ENCODE measurements around the gene PLEKHG5. TPM values are rescaled to one million over a fixed set of nuclear protein-coding genes. Genes with fewer than 3 reads are reported as not detected.
"Not testable (repeated sequence)": the region's sequence is repeated elsewhere in the genome, so short reads cannot be mapped to it uniquely, and the experiment has no call there.

Gene PLEKHG5
- total RNA-seq, 2 experiments from 2014 or later: 1.3 to 1.8 TPM

- H3K27ac Mint-ChIP-seq: no peak overlapping the region
- peaks cover 24% of the 10 kb centered on the region for H3K27me3 Mint-ChIP-seq
- no peaks in the 10 kb centered on the region for H3K9me3 Mint-ChIP-seq
- ChIA-PET POLR2A (no interaction called here), CTCF (interaction anchor here (0.7 to 6.3 kb wide), 5 partner anchors 8 to 146 kb away, joined by 3 to 33 read pairs (median 3); partner anchors contain the start of gene PLEKHG5)
- no peaks in the 10 kb centered on the region for H3K36me3 Mint-ChIP-seq (ENCODE audit: low read depth)
- H3K4me1 Mint-ChIP-seq: peaks cover 8% of the 10 kb centered on the region
- no peak overlapping the region for H3K4me3 Mint-ChIP-seq
- DNase-seq: no peak
Measured at GRCh38 chr1:6498576-6499111, 7.2 kb upstream of the PLEKHG5 start.

- Mint-ChIP-seq H3K36me3 (ENCODE audit: low read depth) (no peaks in the 10 kb centered on the region), H3K27me3 (peaks cover 24% of the 10 kb centered on the region), H3K4me1 (peaks cover 12% of the 10 kb centered on the region), H3K27ac (peak overlapping the region; percentile 13), H3K9me3 (no peaks in the 10 kb centered on the region), H3K4me3 (peak overlapping the region; percentile 68)
- no peak for DNase-seq
- CTCF ChIA-PET: interaction anchor here (0.7 to 6.3 kb wide), 3 partner anchors 8 to 23 kb away, joined by 3 to 33 read pairs (median 3); partner anchors contain the start of gene PLEKHG5
- POLR2A ChIA-PET: no interaction called here
Measured at GRCh38 chr1:6497867-6498575, 6.6 kb upstream of the PLEKHG5 start.

GRCh38 chr1:6497215-6497866 lies 5.9 kb upstream of the PLEKHG5 start:
- peak overlapping the region; percentile 68 for H3K4me3 Mint-ChIP-seq
- H3K27ac Mint-ChIP-seq: no peak overlapping the region
- DNase-seq: peak; percentile 58
- H3K27me3 Mint-ChIP-seq: peaks cover 24% of the 10 kb centered on the region
- H3K4me1 Mint-ChIP-seq: peaks cover 15% of the 10 kb centered on the region
- ChIA-PET CTCF (no interaction called here), POLR2A (no interaction called here)
- no peaks in the 10 kb centered on the region for H3K9me3 Mint-ChIP-seq
- H3K36me3 Mint-ChIP-seq (ENCODE audit: low read depth): no peaks in the 10 kb centered on the region

GRCh38 chr1:6496890-6497214 lies 5.4 kb upstream of the PLEKHG5 start:
- Mint-ChIP-seq H3K4me1 (peaks cover 15% of the 10 kb centered on the region), H3K9me3 (no peaks in the 10 kb centered on the region), H3K27me3 (peaks cover 24% of the 10 kb centered on the region), H3K27ac (no peak overlapping the region), H3K4me3 (peak overlapping the region; percentile 36), H3K36me3 (ENCODE audit: low read depth) (no peaks in the 10 kb centered on the region)
- no peak for DNase-seq
- CTCF ChIA-PET: no interaction called here
- POLR2A ChIA-PET: no interaction called here

GRCh38 chr1:6496365-6496721 lies 4.9 kb upstream of the PLEKHG5 start:
- no peak for DNase-seq
- no peaks in the 10 kb centered on the region for H3K36me3 Mint-ChIP-seq (ENCODE audit: low read depth)
- POLR2A ChIA-PET: no interaction called here
- no peaks in the 10 kb centered on the region for H3K9me3 Mint-ChIP-seq
- peaks cover 23% of the 10 kb centered on the region for H3K27me3 Mint-ChIP-seq
- H3K27ac Mint-ChIP-seq: no peak overlapping the region
- CTCF ChIA-PET: no interaction called here
- peak overlapping the region; percentile 36 for H3K4me3 Mint-ChIP-seq
- peaks cover 20% of the 10 kb centered on the region for H3K4me1 Mint-ChIP-seq

- H3K4me1 Mint-ChIP-seq: peaks cover 24% of the 10 kb centered on the region
- CTCF ChIA-PET: interaction anchor here (0.8 kb wide), 1 partner anchor 206 kb away, joined by 3 read pairs; the partner anchor contains the start of gene DNAJC11
- DNase-seq: no peak
- POLR2A ChIA-PET: no interaction called here
- H3K4me3 Mint-ChIP-seq: no peak overlapping the region
- H3K27ac Mint-ChIP-seq: no peak overlapping the region
- peaks cover 20% of the 10 kb centered on the region for H3K27me3 Mint-ChIP-seq
- H3K9me3 Mint-ChIP-seq: no peaks in the 10 kb centered on the region
- H3K36me3 Mint-ChIP-seq (ENCODE audit: low read depth): no peaks in the 10 kb centered on the region
Measured at GRCh38 chr1:6495540-6496364, 4.3 kb upstream of the PLEKHG5 start.

- no peaks in the 10 kb centered on the region for H3K36me3 Mint-ChIP-seq (ENCODE audit: low read depth)
- POLR2A ChIA-PET: no interaction called here
Measured at GRCh38 chr1:6495041-6495441, 3.6 kb upstream of the PLEKHG5 start.

GRCh38 chr1:6494627-6495026 lies 3.2 kb upstream of the PLEKHG5 start:
- ChIA-PET CTCF (no interaction called here), POLR2A (no interaction called here)
- no peak overlapping the region for H3K27ac Mint-ChIP-seq
- H3K9me3 Mint-ChIP-seq: no peaks in the 10 kb centered on the region
- H3K27me3 Mint-ChIP-seq: peaks cover 20% of the 10 kb centered on the region
- peaks cover 24% of the 10 kb centered on the region for H3K4me1 Mint-ChIP-seq
- DNase-seq: no peak
- no peaks in the 10 kb centered on the region for H3K36me3 Mint-ChIP-seq (ENCODE audit: low read depth)
- no peak overlapping the region for H3K4me3 Mint-ChIP-seq

More at GRCh38 chr1:6495041-6495441, 3.6 kb upstream of the PLEKHG5 start:
- Mint-ChIP-seq H3K9me3 (no peaks in the 10 kb centered on the region), H3K4me1 (peaks cover 24% of the 10 kb centered on the region), H3K4me3 (no peak overlapping the region), H3K27me3 (peaks cover 20% of the 10 kb centered on the region), H3K27ac (no peak overlapping the region)
- DNase-seq: no peak
- CTCF ChIA-PET: no interaction called here

GRCh38 chr1:6493834-6494223 lies 2.4 kb upstream of the PLEKHG5 start:
- H3K27ac Mint-ChIP-seq: not testable (repeated sequence)
- CTCF ChIA-PET: interaction anchor here (0.6 to 1.7 kb wide), 2 partner anchors 61 to 210 kb away, joined by 3 to 5 read pairs; partner anchors contain the start of genes NOL9 and TAS1R1
- H3K27me3 Mint-ChIP-seq: peaks cover 20% of the 10 kb centered on the region

GRCh38 chr1:6491966-6492365 lies 499 bp upstream of the PLEKHG5 start:
- Mint-ChIP-seq H3K9me3 (no peaks in the 10 kb centered on the region), H3K27ac (no peak overlapping the region), H3K4me3 (peak overlapping the region; percentile 75), H3K36me3 (ENCODE audit: low read depth) (no peaks in the 10 kb centered on the region), H3K27me3 (peaks cover 14% of the 10 kb centered on the region), H3K4me1 (peaks cover 17% of the 10 kb centered on the region)
- no peak for DNase-seq
- ChIA-PET POLR2A (no interaction called here), CTCF (interaction anchor here (1.2 to 4.3 kb wide), 4 partner anchors 9 to 143 kb away, joined by 3 to 33 read pairs (median 3); no protein-coding TSS in a partner anchor)

More at GRCh38 chr1:6493834-6494223, 2.4 kb upstream of the PLEKHG5 start:
- H3K4me3 Mint-ChIP-seq; H3K36me3 Mint-ChIP-seq (ENCODE audit: low read depth); H3K9me3 Mint-ChIP-seq; POLR2A ChIA-PET; DNase-seq: not testable (repeated sequence)
- peaks cover 24% of the 10 kb centered on the region for H3K4me1 Mint-ChIP-seq

GRCh38 chr1:6491081-6491449 lies 402 bp downstream of the PLEKHG5 start:
- Mint-ChIP-seq H3K36me3 (ENCODE audit: low read depth) (no peaks in the 10 kb centered on the region), H3K4me3 (peak overlapping the region; percentile 75), H3K27ac (peak overlapping the region; percentile 87), H3K4me1 (peaks cover 22% of the 10 kb centered on the region), H3K9me3 (no peaks in the 10 kb centered on the region), H3K27me3 (peaks cover 14% of the 10 kb centered on the region)
- ChIA-PET CTCF (interaction anchor here (0.6 to 4.3 kb wide), 23 partner anchors 10 to 820 kb away, joined by 3 to 33 read pairs (median 3); partner anchors contain the start of gene DNAJC11), POLR2A (interaction anchor here (0.6 kb wide), 1 partner anchor 27 kb away, joined by 13 read pairs; no protein-coding TSS in a partner anchor)
- DNase-seq: no peak

GRCh38 chr1:6490181-6491080 lies 1.0 kb downstream of the PLEKHG5 start:
- Mint-ChIP-seq H3K27ac (peak overlapping the region; percentile 87), H3K4me3 (peak overlapping the region; percentile 75), H3K27me3 (peaks cover 11% of the 10 kb centered on the region), H3K9me3 (no peaks in the 10 kb centered on the region), H3K4me1 (peaks cover 22% of the 10 kb centered on the region), H3K36me3 (ENCODE audit: low read depth) (no peaks in the 10 kb centered on the region)
- ChIA-PET CTCF (interaction anchor here (0.6 to 4.3 kb wide), 27 partner anchors 11 to 246 kb away, joined by 3 to 33 read pairs (median 3); partner anchors contain the start of gene DNAJC11), POLR2A (interaction anchor here (0.6 kb wide), 1 partner anchor 27 kb away, joined by 13 read pairs; no protein-coding TSS in a partner anchor)
- peak; percentile 62 for DNase-seq

Measured in activated CD4-positive, alpha-beta T cell treated with anti-CD3 and anti-CD28 coated beads, Interleukin-2, amount 10 ng/mL, durations not matched to agents 7 days and 5 days (primary cell).